Measurements from ENCODE around the gene TSPEAR.
"Not testable (repeated sequence)": the region's sequence is repeated elsewhere in the genome, so short reads cannot be mapped to it uniquely, and the experiment has no call there.

The TSPEAR gene

GRCh38 chr21:44506279-44507255 lies 204.8 kb downstream of the TSPEAR start:
- CTCF ChIA-PET, result interaction anchor here (0.5 to 2.1 kb wide), 3 partner anchors 96 to 1066 kb away, joined by 3 to 7 read pairs (median 4); no protein-coding TSS in a partner anchor
- TF ChIP-seq, protein P1, sequence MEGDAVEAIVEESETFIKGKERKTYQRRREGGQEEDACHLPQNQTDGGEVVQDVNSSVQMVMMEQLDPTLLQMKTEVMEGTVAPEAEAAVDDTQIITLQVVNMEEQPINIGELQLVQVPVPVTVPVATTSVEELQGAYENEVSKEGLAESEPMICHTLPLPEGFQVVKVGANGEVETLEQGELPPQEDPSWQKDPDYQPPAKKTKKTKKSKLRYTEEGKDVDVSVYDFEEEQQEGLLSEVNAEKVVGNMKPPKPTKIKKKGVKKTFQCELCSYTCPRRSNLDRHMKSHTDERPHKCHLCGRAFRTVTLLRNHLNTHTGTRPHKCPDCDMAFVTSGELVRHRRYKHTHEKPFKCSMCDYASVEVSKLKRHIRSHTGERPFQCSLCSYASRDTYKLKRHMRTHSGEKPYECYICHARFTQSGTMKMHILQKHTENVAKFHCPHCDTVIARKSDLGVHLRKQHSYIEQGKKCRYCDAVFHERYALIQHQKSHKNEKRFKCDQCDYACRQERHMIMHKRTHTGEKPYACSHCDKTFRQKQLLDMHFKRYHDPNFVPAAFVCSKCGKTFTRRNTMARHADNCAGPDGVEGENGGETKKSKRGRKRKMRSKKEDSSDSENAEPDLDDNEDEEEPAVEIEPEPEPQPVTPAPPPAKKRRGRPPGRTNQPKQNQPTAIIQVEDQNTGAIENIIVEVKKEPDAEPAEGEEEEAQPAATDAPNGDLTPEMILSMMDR (conservative IDR thresholded peaks at IDR 0.05; ENCODE audit: low read depth), result no peak
- DNase-seq (ENCODE audit: low spot score), result no peak
- POLR2A ChIA-PET (ENCODE audit: low non-redundant PET), result no interaction called here
- no peak overlapping the region for H3K27ac ChIP-seq

GRCh38 chr21:44505673-44506278 lies 205.6 kb downstream of the TSPEAR start:
- no peak overlapping the region for H3K27ac ChIP-seq
- POLR2A ChIA-PET (ENCODE audit: low non-redundant PET), result no interaction called here
- TF ChIP-seq, protein P1 (conservative IDR thresholded peaks at IDR 0.05; ENCODE audit: low read depth), result no peak
- DNase-seq (ENCODE audit: low spot score), result no peak
- CTCF ChIA-PET, result interaction anchor here (0.5 to 2.1 kb wide), 3 partner anchors 97 to 288 kb away, joined by 3 to 7 read pairs (median 4); no protein-coding TSS in a partner anchor

GRCh38 chr21:44503901-44504399 lies 207.4 kb downstream of the TSPEAR start:
- no peak overlapping the region for H3K27ac ChIP-seq
- TF ChIP-seq, protein P1 (conservative IDR thresholded peaks at IDR 0.05; ENCODE audit: low read depth), result no peak
- no peak for DNase-seq (ENCODE audit: low spot score)
- POLR2A ChIA-PET (ENCODE audit: low non-redundant PET), result no interaction called here
- CTCF ChIA-PET, result no interaction called here

DNA sequence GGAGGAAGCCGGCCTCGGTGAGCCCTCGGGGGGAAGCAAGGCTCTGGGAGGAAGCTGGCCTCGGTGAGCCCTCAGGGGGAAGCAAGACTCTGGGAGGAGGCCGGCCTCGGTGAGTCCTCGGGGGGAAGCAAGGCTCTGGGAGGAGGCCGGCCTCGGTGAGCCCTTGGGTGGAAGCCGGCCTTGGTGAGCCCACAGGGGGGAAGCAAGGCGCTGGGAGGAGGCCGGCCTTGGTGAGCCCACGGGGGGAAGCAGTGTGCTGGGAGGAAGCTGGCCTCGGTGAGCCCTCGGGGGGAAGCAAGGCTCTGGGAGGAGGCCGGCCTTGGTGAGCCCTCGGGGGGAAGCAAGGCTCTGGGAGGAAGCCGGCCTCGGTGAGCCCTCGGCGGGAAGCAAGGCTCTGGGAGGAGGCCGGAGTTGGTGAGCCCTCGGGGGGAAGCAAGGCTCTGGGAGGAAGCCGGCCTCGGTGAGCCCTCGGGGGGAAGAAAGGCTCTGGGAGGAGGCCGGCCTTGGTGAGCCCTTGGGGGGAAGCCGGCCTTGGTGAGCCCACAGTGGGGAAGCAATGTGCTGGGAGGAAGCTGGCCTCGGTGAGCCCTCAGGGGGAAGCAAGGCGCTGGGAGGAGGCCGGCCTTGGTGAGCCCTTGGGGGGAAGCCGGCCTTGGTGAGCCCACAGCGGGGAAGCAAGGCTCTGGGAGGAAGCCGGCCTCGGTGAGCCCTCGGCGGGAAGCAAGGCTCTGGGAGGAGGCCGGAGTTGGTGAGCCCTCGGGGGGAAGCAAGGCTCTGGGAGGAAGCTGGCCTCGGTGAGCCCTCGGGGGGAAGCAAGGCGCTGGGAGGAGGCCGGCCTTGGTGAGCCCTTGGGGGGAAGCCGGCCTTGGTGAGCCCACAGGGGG lies 208.1 kb downstream of the TSPEAR start:
- DNase-seq (ENCODE audit: low spot score), result not testable (repeated sequence)

DNA sequence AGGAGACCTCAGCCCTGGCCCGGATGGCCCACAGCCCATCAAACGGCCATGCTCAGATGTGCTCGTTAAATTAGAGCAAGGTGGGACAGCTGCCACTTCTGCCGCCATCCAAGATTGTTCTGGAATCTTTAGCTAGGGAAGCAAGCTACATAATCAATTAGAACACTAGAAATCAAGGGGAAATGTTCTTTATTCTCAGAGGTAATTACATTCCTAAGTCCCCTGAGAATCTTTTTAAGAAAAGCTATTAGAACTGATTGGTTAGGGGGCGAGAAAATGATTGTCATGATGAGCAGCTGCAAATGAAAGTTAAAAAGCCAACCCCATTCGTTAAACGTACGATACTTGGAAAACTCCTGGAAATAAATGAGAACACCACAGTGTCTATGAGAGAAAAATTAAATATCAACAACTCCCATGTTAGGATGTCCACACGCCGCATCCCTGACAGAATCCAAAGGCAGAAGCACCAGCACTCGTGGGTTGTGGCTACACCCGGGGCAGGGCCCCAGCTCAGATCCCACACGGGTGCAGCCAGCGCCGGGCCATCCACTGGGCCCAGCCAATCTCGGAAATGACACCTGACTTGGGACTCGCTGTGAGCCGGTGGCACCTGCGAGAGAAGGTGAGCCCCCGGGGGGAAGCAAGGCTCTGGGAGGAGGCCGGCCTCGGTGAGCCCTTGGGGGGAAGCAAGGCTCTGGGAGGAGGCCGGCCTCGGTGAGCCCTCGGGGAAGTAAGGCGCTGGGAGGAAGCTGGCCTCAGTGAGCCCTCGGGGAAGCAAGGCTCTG lies 209.0 kb downstream of the TSPEAR start:
- H3K27ac ChIP-seq, result no peak overlapping the region
- ChIA-PET POLR2A (ENCODE audit: low non-redundant PET) (no interaction called here), CTCF (interaction anchor here (0.6 to 2.6 kb wide), 2 partner anchors 8 to 163 kb away, joined by 3 to 9 read pairs; partner anchors contain the start of gene CFAP410)
- DNase-seq (ENCODE audit: low spot score), result no peak
- TF ChIP-seq, protein P1 (conservative IDR thresholded peaks at IDR 0.05; ENCODE audit: low read depth), result no peak

More for the DNA sequence above, 208.1 kb downstream of the TSPEAR start:
- CTCF ChIA-PET, result interaction anchor here (0.6 kb wide), 2 partner anchors 14 to 164 kb away, joined by 3 read pairs; partner anchors contain the start of gene CFAP410
- H3K27ac ChIP-seq; POLR2A ChIA-PET (ENCODE audit: low non-redundant PET): not testable (repeated sequence)

GRCh38 chr21:44500111-44500510 lies 211.3 kb downstream of the TSPEAR start:
- ChIA-PET CTCF (interaction anchor here (2.6 kb wide), 1 partner anchor 10 kb away, joined by 9 read pairs; no protein-coding TSS in a partner anchor), POLR2A (ENCODE audit: low non-redundant PET) (no interaction called here)
- TF ChIP-seq, protein P1 (conservative IDR thresholded peaks at IDR 0.05; ENCODE audit: low read depth), result no peak
- no peak overlapping the region for H3K27ac ChIP-seq
- no peak for DNase-seq (ENCODE audit: low spot score)
